Bronchial smooth muscle cell (primary cell): Measurements from ENCODE around the gene SDHC. TPM values are rescaled to one million over a fixed set of nuclear protein-coding genes. Genes with fewer than 3 reads are reported as not detected.

Experiments
- total RNA-seq: library from RNA; depleted of rRNA; stranded (reverse); fragments of >200 nt; gene quantifications from 2 replicates; pipeline ENCODE4 v1.2.1, GENCODE V29; 2014

Gene SDHC, protein sequence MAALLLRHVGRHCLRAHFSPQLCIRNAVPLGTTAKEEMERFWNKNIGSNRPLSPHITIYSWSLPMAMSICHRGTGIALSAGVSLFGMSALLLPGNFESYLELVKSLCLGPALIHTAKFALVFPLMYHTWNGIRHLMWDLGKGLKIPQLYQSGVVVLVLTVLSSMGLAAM
- total RNA-seq, result 17.0 and 23.4 TPM in 2 replicates

DNA sequence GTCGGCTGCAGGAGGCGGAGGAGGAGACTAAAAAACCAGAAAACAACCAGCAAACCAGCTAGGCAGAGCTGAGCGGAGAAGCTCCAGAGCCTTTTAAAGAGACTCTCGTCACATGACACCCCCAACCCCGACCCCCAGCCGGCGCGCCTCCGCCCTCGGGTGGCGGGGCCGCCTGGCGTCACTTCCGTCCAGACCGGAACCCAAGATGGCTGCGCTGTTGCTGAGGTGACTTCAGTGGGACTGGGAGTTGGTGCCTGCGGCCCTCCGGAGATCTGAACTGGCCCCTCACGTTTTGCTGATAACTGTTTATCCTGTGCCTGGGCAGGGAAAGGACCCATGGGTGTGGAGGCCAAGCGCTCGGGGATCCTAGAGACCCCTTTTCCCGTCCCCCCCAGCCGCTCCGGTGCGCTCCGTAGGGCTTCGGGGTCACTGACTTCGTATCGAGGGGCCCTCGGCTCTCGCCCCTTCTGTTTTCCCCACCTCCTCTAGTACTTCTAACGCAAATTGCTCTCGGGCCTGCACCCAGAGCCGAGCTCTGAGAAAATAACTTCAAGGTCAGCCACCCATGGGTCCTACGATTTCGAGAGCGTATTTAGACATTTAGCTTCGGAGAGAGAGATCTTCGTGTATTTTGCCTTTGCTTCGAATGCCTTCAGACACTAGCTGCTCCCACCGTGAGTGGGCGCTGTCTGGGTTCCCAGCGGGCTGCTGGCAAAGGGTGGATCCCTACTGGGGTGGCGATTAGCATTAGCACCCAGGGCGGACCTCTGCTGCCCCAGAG, at the start of gene SDHC:
Gene SDHC (plus strand): TSS at position 181 of the 781 bp plus-strand sequence. CDS start 25 bp downstream, at position 206.

DNA sequence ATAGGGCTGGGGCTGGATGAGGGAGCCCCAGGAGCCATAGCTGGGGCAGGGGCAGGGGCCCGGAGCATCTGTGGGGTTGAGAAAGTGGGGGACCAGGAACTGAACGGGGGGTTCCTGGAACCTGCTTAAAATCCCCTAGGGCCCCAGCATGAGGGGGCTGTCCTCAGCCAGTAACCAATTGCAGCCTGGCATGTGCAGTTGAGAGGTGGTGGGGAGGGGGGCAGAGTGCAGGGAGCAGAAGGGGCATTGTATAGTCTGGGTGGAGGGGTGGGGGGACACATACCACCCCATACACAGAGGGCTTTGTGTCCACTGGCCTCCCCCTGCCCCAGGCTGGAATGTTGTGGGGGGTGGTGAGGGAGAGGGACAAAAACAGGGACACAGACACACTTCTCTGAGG, 4.3 kb upstream of the SDHC start, which contains the start of gene MPZ:
Gene MPZ (minus strand): TSS at position 101 of the 400 bp plus-strand sequence. CDS start 63 bp downstream, at position 38.

DNA sequence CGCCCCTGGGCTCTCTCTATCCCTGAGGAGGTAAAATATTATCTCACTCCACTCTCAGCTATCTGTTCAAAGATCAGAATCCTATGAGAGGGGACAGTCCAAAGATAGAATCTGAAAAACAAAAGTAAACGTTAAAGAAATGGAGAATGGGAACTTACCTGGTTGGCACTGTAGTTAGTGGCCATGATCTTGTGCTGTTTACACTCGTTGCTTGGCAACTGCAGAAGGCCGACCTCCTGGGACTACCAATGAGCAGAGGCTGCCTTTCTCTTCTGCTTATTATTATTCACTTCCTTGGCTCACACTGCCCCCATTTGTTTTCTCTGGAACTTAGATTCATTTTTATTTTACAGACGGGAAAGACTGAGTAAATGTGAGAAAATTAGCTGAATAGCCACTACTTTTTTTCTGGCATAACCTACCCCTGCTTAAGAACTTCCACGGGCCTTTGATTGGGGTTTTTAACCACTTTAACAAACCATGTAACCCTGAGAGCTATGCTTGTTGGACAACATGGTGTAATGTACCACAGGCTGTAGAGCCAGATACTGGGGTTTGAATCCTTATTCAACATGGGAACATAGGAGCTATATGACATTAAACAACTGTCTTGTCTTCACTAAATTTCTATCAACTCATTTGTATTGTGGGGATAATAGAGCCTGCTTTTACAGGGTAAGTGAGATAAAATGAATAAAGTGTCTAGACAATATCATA, 53.7 kb downstream of the SDHC start, which contains the start of gene CFAP126:
Gene CFAP126 (minus strand): TSS at position 193 of the 717 bp plus-strand sequence. CDS start 8 bp downstream, at position 185.

Other genes starting within 250 kb of the SDHC start
- under 0.01 and 0.09 TPM in 2 replicates for gene ARHGAP30, start 244.5 kb upstream of the SDHC start, total RNA-seq
- under 0.01 and 0.34 TPM in 2 replicates for gene NECTIN4, start 224.8 kb upstream of the SDHC start, total RNA-seq
- 2.0 and 2.3 TPM in 2 replicates for gene KLHDC9, start 216.0 kb upstream of the SDHC start, total RNA-seq
- 49.8 and 54.0 TPM in 2 replicates for gene PFDN2, start 196.3 kb upstream of the SDHC start, total RNA-seq
- gene NIT1, start 196.3 kb upstream of the SDHC start, total RNA-seq, result 22.0 and 22.2 TPM in 2 replicates
- gene DEDD, start 181.7 kb upstream of the SDHC start, total RNA-seq, result 20.3 and 35.1 TPM in 2 replicates
- gene UFC1, start 160.4 kb upstream of the SDHC start, total RNA-seq, result 148 and 210 TPM in 2 replicates
- 4.8 and 5.5 TPM in 2 replicates for gene USP21, start 154.9 kb upstream of the SDHC start, total RNA-seq
- 8.9 and 12.6 TPM in 2 replicates for gene PPOX, start 148.0 kb upstream of the SDHC start, total RNA-seq
- gene B4GALT3, start 136.9 kb upstream of the SDHC start, total RNA-seq, result 9.9 and 11.3 TPM in 2 replicates
- gene ADAMTS4, start 115.3 kb upstream of the SDHC start, total RNA-seq, result 1.1 and 1.4 TPM in 2 replicates
- 196 and 209 TPM in 2 replicates for gene NDUFS2, start 112.0 kb upstream of the SDHC start, total RNA-seq
- gene FCER1G, start 99.1 kb upstream of the SDHC start, total RNA-seq, result not detected in 2 replicates
- not detected in 2 replicates for gene APOA2, start 90.8 kb upstream of the SDHC start, total RNA-seq
- 9.0 and 10.9 TPM in 2 replicates for gene TOMM40L, start 88.3 kb upstream of the SDHC start, total RNA-seq
- gene NR1I3, start 76.2 kb upstream of the SDHC start, total RNA-seq, result not detected in 2 replicates
- gene PCP4L1, start 55.6 kb upstream of the SDHC start, total RNA-seq, result not detected in 2 replicates
- 0.77 and 1.4 TPM in 2 replicates for gene MPZ, start 4.4 kb upstream of the SDHC start, total RNA-seq
- not detected in 2 replicates for gene CFAP126, start 53.5 kb downstream of the SDHC start, total RNA-seq
- 2.5 and 3.0 TPM in 2 replicates for gene FCGR2A, start 191.1 kb downstream of the SDHC start, total RNA-seq
- gene HSPA6, start 210.2 kb downstream of the SDHC start, total RNA-seq, result 4.4 and 8.4 TPM in 2 replicates
- gene FCGR3A, start 235.4 kb downstream of the SDHC start, total RNA-seq, result not detected in 2 replicates